Right ventricle myocardium inferior (tissue), 1 donor: Measurements from ENCODE around the gene HSF2BP. TPM values are rescaled to one million over a fixed set of nuclear protein-coding genes. Genes with fewer than 3 reads are reported as not detected.
"Not testable (repeated sequence)": the region's sequence is repeated elsewhere in the genome, so short reads cannot be mapped to it uniquely, and the experiment has no call there.

Experiments used
- ATAC-seq: fragments of 200-7000 bp; cut with Tn5 transposase; one replicate; pipeline ENCODE4 v1.9.1; 2020; ENCODE audit warnings: mild to moderate bottlenecking, moderate library complexity
- DNase-seq: peaks from one replicate; pipeline ENCODE4 v3.0.0; 2021; ENCODE audit errors: missing footprints
- intact Hi-C: fragments of 100-400 bp; cut with DNase I; formaldehyde crosslinking; loops from one replicate; pipeline ENCODE4 v1.11.0; 2022
- total RNA-seq: library from RNA; stranded (reverse); fragmentation: NEBNext Ultra II Directional; extraction: Animal tissue kit (Norgen Biotek cat#: 25700); gene quantifications from one replicate; pipeline ENCODE4 v1.2.1, GENCODE V29; 2021
- donor health status: DM: no; HTN: yes; CAD: no; lungs with severe emphysema.

Gene HSF2BP
- total RNA-seq, 1 donor from 2014 or later: not detected

GRCh38 chr21:43658088-43658741 is 1.1 kb downstream of the HSF2BP start:
- ATAC-seq (no peak), DNase-seq (no peak)
- intact Hi-C loops: no loop called here

GRCh38 chr21:43657355-43658087 is 1.8 kb downstream of the HSF2BP start:
- ATAC-seq (no peak), DNase-seq (no peak)
- intact Hi-C loops: no loop called here

- intact Hi-C loops: no loop called here
Observed at GRCh38 chr21:43654806-43655489, 4.3 kb downstream of the HSF2BP start.

GRCh38 chr21:43653626-43654025 is 5.7 kb downstream of the HSF2BP start:
- DNase-seq (no peak), ATAC-seq (no peak)
- intact Hi-C loops: no loop called here

More at GRCh38 chr21:43654806-43655489, 4.3 kb downstream of the HSF2BP start:
- no peak for ATAC-seq
- DNase-seq: no peak

GRCh38 chr21:43652616-43653015 is 6.7 kb downstream of the HSF2BP start:
- DNase-seq (no peak), ATAC-seq (no peak)
- intact Hi-C loops: no loop called here

GRCh38 chr21:43651926-43652325 is 7.4 kb downstream of the HSF2BP start:
- ATAC-seq, DNase-seq, intact Hi-C loops: not testable (repeated sequence)

- intact Hi-C loops: no loop called here
- ATAC-seq (no peak), DNase-seq (no peak)
Observed at GRCh38 chr21:43648171-43648570, 11.1 kb downstream of the HSF2BP start.

- DNase-seq: peak; percentile 94
- peak; percentile 97 for ATAC-seq
- intact Hi-C loops: no loop called here
Observed at GRCh38 chr21:43646550-43647260, 12.6 kb downstream of the HSF2BP start.

GRCh38 chr21:43645976-43646375 is 13.3 kb downstream of the HSF2BP start:
- ATAC-seq (no peak), DNase-seq (no peak)
- intact Hi-C loops: no loop called here

- intact Hi-C loops: no loop called here
- ATAC-seq (peak; percentile 86), DNase-seq (no peak)
Observed at GRCh38 chr21:43645136-43645891, 14.0 kb downstream of the HSF2BP start.

- no peak for DNase-seq
- intact Hi-C loops: no loop called here
- no peak for ATAC-seq
Observed at GRCh38 chr21:43644609-43645008, 14.7 kb downstream of the HSF2BP start.

GRCh38 chr21:43644071-43644470 is 15.2 kb downstream of the HSF2BP start:
- DNase-seq (no peak), ATAC-seq (no peak)
- intact Hi-C loops: no loop called here

GRCh38 chr21:43643193-43643592 is 16.1 kb downstream of the HSF2BP start:
- no peak for ATAC-seq
- intact Hi-C loops: no loop called here

GRCh38 chr21:43640400-43640799 is 18.9 kb downstream of the HSF2BP start:
- intact Hi-C loops: no loop called here
- ATAC-seq (no peak), DNase-seq (no peak)

More at GRCh38 chr21:43643193-43643592, 16.1 kb downstream of the HSF2BP start:
- no peak for DNase-seq

- DNase-seq: no peak
- intact Hi-C loops: no loop called here
- ATAC-seq: no peak
Observed at GRCh38 chr21:43639470-43640353, 19.6 kb downstream of the HSF2BP start.

- intact Hi-C loops: no loop called here
- no peak for ATAC-seq
- no peak for DNase-seq
Observed at GRCh38 chr21:43637530-43638158, 21.6 kb downstream of the HSF2BP start.

- intact Hi-C loops: no loop called here
- ATAC-seq (no peak), DNase-seq (no peak)
Observed at GRCh38 chr21:43635436-43635835, 23.9 kb downstream of the HSF2BP start.
